ENCODE measurements around the gene AKAP11.

GRCh38 chr13:42271337-42272114 lies 426 bp upstream of the AKAP11 start:
- TF ChIP-seq, protein P1, sequence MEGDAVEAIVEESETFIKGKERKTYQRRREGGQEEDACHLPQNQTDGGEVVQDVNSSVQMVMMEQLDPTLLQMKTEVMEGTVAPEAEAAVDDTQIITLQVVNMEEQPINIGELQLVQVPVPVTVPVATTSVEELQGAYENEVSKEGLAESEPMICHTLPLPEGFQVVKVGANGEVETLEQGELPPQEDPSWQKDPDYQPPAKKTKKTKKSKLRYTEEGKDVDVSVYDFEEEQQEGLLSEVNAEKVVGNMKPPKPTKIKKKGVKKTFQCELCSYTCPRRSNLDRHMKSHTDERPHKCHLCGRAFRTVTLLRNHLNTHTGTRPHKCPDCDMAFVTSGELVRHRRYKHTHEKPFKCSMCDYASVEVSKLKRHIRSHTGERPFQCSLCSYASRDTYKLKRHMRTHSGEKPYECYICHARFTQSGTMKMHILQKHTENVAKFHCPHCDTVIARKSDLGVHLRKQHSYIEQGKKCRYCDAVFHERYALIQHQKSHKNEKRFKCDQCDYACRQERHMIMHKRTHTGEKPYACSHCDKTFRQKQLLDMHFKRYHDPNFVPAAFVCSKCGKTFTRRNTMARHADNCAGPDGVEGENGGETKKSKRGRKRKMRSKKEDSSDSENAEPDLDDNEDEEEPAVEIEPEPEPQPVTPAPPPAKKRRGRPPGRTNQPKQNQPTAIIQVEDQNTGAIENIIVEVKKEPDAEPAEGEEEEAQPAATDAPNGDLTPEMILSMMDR (conservative IDR thresholded peaks at IDR 0.05; ENCODE audit: low read depth in 2 of 2): no peak
- TF ChIP-seq EZH2 (IDR thresholded peaks at IDR 0.05; ENCODE audit: low read depth, unreplicated experiment) (no peak), ETS1 (IDR thresholded peaks at IDR 0.05) (no peak), POLR2AphosphoS5 (IDR thresholded peaks at IDR 0.05; ENCODE audit: low read depth) (peak; percentile 28; the same call in 1 of the 2 replicates), REST (IDR thresholded peaks at IDR 0.05; ENCODE audit: unreplicated experiment) (no peak), EZH2phosphoT487 (IDR thresholded peaks at IDR 0.05; ENCODE audit: unreplicated experiment) (no peak), ZNF114 (CRISPR knock-in tag; IDR thresholded peaks at IDR 0.05) (no peak)
